ENCODE measurements around the gene PLPPR2. TPM values are rescaled to one million over a fixed set of nuclear protein-coding genes. Genes with fewer than 3 reads are reported as not detected.
"Not testable (repeated sequence)": the region's sequence is repeated elsewhere in the genome, so short reads cannot be mapped to it uniquely, and the experiment has no call there.

Gene PLPPR2, protein sequence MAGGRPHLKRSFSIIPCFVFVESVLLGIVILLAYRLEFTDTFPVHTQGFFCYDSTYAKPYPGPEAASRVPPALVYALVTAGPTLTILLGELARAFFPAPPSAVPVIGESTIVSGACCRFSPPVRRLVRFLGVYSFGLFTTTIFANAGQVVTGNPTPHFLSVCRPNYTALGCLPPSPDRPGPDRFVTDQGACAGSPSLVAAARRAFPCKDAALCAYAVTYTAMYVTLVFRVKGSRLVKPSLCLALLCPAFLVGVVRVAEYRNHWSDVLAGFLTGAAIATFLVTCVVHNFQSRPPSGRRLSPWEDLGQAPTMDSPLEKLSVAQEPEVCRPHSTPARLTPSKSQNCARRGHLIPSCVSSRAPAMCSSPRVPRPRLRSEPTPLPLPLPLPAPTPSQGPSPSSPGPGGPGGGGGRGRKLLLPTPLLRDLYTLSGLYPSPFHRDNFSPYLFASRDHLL
- total RNA-seq = 25.5 TPM

DNA sequence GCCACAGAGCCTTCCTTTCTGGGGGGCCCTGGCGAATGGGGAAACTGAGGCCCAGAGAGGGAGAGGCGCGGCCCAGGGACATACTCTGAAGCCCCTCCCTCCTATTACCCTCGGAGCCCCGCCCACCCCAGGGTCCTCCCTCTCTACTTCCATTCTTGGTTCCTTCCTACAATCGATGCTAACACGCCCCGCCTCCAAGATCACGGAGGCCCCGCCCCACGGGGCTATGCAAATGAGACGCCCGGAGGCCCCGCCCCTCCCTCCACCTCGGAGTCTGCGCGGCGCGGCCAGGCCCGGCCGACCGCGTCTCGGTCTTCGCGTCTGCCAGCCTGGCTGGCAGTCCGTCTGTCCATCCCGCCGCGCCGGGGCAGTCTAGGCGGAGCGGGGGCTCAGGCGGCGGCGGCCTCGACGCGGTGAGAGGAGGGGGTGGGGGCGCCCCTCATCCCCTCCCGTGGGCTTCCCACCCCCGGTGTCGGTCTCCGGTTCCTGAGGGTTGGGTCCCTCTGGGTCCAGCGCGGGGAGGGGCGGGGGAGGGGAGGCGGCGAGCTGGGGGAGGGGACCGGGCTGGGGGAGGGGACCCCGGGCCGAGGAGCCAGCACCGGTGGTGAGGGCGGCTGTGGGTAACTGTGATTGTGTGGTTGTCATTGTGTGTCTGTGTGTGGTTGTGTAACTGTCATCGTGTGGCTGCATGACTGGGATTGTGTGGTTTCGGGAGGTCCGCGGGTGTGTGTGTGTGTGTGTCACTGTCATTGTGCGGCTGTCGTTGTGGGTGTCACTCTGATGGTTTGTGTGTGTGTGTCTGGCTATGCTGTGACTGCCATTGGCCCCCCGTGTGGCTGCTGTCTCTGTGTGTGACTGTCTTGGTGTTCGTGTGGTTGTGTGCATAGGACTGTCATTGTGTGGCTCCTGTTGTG is at the start of gene PLPPR2:
Gene PLPPR2 (plus strand): TSS at position 273 of the 914 bp plus-strand sequence. CDS start 2,242 bp downstream, outside the sequence.
- DNase-seq (ENCODE audit: low spot score) = peak; percentile 94

DNA sequence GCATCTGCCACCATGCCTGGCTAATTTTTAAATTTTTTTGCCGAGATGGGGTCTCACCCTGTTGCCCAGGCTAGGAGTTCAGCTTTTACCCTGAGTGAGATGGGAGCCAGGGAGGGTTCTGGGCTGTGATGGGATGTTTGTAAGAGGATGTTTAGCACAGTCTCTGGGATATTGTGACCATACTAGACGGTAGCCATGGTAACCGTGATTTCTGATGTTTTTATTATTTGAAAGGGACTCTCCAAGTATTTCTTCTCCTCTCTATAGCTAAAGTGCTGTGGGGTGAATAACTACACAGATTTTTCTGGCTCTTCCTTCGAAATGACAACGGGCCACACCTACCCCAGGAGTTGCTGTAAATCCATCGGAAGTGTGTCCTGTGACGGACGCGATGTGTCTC is 48.9 kb upstream of the PLPPR2 start:
- DNase-seq (ENCODE audit: low spot score) = no peak

DNA sequence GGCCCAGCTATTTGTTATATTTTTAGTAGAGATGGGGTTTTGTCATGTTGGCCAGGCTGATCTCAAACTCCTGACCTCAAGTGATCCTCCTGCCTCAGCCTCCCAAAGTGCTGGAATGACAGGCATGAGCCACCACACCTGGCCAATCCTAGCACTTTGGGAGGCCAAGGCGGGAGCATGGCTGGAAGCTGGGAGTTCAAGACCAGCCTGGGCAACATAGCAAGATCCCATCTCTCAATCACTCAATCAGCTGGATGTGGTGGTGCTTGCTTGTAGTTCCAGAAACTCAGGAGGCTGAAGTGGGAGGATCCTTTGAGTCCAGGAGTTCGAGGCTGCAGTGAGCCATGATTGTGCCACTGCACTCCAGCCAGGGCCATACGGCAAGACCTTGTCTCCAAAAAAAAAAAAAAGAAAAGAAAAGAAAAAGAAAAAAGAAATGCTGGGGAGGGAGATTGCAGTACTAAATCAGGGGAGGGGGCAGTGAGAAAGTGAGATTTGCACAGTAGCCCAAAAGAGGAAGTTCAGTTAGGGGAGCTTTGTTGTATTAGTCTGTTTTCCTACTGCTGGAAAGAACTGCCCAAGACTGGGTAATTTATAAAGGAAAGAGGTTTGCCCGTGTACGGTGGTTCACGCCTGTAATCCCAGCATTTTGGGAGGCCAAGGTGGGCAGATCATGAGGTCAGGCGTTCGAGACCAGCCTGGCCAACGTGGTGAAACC is 34.8 kb upstream of the PLPPR2 start:
- not testable (repeated sequence) for DNase-seq (ENCODE audit: low spot score)

DNA sequence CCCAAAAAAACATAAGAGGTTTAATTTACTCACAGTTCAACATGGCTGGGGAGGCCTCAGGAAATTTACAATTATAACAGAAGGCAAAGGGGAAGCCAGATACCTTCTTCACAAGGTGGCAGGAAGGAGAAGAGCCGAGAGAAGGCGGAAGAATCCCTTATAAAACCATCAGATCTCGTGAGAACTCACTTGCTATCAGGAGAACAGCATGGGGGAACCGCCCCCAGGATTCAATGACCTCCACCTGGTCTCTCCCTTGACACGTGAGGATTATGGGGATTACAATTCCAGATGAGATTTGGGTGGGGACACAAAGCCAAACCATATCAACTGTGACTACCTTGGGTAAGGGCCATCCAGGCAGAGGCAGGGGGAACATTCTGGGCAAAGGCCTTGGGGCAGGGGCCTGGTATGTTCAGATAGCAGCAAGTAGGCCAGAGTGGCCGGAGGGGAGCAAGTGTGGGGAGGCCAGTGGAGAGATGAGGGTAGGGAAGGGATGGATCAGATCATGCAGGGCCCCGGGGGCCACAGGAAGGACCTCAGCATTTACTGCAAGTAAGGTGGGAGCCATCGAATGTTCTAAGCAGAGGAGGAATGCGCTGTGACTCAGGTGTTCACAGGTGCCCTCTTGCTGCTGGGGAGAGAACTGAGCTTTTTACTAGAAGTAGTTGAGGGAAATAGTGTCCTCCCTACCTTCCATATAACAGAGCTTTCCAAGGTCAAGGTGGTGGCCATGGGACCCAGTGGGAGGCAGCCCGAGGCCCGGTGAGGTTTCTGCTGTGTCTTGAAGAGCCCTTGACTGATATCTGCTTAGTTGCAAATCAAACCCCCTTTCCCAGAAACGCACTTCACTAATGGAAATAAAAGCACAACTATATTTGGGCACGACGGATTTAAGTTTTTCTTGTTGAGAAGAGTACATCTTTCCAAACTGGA is 33.8 kb upstream of the PLPPR2 start:
- no peak for DNase-seq (ENCODE audit: low spot score)

DNA sequence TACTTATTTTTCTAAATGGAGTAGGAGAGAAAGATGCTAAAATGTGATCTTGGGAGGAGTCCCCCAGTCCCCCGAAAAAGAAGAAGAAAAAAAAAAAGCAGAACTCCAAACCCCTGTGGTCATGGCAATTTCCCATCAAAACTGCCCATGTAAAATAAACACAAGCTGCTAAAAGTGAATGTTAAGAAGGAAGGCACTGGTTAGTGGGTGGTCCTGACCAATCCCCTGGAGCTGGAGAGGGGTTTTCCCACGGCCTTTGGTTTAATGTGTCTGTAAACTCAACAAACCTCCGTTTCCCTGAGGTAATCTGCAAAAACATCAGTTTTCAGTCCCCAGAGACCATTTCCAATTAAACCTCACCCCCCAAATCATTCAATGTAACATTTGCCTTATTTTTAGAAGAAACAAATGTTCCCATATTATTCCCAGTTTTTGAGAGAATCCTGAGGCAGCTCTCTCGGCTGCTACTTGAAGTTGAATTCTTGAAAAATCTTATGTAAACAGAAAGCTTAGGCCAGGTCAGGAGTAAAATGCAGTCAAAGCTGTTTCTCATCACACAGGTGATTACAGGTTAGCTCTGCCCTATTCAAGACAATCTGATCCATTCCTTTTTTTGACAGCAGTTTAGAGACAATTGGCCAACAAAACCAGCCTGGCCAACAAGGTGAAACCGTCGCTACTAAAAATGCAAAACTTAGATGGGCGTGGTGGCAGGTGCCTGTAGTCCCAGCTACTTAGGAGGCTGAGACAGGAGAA is 32.8 kb upstream of the PLPPR2 start:
- DNase-seq (ENCODE audit: low spot score) = no peak

DNA sequence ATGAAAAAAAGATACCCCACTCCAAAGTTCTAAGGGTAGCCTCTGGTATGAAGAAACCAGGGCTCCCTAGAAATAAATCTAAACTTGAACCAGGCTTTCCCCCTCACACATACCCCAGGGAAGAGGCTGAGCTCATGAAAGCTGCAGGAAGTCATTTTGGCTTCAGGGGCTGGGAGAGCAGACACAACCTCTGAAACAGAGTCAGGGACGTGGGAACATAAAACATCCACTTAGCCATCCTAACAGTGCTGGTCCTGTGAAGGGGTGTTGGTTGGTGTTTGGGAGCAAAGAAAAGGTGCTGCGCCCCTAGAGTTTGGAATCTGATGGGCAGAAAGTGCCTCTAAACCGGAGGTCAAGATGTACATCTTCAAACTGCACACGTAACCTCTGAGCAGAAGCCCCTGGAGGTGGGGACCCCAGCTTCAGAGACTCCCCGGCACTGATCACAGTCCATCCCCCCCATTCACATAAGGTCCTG is 31.6 kb upstream of the PLPPR2 start:
- no peak for DNase-seq (ENCODE audit: low spot score)

DNA sequence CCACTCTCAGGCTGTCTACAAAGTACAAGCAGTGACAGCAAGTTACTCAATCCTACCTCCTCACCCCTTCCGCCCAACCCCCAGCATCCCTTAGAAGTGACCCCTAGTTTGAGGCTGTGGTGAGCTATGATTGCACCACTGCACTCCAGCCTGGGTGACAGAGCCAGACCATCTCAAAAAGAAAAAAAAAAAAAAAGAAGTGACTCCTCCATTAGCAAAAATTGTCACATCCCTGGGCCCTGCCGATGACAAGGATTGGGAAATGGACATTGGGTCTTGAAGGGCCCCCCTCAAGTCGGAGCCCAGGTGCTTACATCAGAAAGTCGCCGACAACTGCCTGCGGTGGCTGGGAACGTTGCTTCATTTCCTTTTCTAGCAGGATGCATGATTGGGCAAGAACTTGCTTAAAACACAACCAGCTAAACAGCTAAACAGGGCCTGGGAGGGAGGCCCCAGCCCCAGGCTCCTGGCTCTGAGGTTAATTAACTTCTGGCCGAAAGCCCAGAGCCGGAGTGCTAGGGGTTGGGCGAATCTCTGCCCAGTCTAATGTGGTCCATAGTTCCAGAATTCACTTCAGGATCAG is 31.1 kb upstream of the PLPPR2 start:
- peak; percentile 91 for DNase-seq (ENCODE audit: low spot score)

DNA sequence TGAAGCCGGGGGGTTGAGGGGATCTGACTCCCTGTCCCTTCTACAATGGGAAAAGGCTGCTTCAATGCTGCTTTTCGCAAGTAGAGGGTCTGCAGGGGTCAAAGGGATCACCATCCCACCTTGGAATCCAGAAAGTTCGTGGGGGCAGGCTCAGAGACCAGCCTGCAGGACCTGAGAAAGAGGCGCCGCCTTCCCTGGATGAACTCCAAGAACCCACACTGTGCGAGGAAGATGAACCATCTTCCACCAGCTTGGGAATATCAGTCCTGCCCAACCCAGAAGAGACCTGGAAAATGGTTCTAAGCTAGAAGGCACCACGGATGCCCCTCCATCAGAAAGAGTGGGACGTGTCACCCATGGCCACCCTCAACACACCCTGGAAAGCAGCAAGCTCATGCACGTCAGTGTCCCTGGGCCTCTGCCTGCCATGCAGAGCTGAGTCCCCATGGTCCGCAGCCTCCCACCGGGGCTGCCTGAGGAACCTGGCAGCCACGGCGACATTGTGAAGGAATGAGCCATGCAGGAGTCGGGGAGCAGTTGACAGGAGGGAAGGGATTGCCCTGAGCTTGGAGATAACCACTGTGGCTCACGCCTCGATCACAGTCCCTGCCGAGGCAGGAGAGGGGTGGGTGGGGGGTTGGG is 30.4 kb upstream of the PLPPR2 start:
- no peak for DNase-seq (ENCODE audit: low spot score)

DNA sequence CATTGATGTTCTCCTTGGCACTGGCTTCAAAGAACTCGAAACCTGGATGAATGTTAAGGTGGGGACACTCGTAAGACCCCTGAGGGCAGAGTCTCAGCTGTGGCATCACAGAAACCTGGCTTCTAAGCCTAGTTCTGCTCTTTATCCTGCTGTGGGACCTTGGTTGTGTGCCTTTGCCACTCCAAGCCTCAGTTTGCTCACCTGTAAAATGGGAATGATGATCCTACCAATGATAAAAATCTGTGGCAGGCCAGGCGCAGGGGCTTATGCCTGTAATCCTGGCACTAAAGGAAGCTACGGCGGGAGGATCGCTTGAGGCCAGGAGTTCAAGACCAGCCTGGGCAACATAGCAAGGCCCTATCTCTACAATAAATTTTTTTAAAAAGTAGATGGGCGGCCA is 29.7 kb upstream of the PLPPR2 start:
- DNase-seq (ENCODE audit: low spot score) = no peak

DNA sequence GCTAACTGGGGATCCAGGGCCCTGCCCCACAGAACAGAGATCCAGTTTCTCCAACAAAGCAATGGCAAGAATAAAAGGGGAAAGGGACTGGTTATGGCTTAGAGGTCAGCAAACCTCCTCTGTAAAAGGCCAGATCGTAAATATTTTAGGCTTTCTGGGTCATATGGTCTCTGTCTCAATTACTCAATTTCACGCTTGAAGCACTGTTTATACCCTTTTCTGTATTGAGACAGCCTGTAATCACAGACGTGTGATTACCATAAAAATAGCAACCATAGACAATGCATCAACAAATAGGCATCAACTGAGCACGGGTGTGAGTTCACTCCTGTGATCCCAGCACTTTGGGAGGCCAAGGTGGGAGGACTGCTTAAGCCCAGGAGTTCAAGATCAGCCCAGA is 25.1 kb upstream of the PLPPR2 start:
- DNase-seq (ENCODE audit: low spot score) = no peak

DNA sequence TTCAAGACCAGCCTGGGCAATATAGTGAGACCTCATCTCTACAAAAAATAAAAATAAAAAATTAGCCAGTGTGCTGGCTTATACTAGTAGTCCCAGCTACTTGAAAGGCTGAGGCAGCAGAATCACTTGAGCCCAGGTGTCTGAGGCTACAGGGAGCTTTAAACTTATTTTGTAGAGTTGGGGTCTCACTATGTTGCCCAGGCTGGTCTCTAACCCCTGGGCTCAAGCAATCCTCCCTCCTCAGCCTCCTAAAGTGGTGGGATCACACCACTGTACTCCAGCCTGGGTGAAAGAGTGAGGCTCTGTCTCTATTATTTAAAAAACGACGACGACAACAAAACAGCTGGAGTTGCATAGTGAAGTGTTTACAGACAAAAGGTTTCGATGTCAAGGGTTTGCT is 23.7 kb upstream of the PLPPR2 start:
- DNase-seq (ENCODE audit: low spot score) = no peak

DNA sequence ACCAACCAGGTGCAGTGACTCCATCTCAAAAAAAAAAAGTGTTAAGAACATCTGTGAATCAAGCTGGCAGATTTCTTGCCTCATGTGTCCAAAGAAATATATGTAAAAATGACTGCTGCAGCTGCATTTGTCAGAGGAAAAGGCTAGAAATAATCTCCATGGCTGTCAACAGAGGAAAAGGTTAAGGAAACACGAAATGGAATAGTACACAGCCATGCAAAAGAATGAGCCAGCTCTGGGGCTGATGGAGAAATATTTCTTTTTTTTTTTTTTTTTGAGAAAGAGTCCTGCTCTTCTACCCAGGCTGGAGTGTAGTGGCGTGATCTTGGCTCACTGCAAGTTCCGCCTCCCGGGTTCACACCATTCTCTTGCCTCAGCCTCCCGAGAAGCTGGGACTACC is 22.4 kb upstream of the PLPPR2 start:
- no peak for DNase-seq (ENCODE audit: low spot score)

DNA sequence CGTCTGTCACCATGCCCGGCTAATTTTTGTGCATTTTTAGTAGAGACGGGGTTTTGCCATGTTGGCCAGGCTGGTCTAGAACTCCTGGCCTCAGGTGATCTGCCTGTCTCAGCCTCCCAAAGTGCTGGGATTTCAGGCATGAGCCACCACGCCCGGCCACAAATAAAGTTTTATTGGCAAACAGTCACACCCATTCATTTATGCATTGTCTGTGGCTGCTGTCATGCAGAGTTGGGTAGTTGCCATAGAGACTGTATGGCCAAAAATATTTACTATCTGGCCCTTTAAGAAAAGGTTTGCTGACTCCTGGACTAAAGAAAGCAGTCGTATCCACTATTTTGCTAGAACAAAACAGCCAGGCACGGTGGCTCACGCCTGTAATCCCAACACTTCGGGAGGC is 21.4 kb upstream of the PLPPR2 start:
- DNase-seq (ENCODE audit: low spot score) = not testable (repeated sequence)

DNA sequence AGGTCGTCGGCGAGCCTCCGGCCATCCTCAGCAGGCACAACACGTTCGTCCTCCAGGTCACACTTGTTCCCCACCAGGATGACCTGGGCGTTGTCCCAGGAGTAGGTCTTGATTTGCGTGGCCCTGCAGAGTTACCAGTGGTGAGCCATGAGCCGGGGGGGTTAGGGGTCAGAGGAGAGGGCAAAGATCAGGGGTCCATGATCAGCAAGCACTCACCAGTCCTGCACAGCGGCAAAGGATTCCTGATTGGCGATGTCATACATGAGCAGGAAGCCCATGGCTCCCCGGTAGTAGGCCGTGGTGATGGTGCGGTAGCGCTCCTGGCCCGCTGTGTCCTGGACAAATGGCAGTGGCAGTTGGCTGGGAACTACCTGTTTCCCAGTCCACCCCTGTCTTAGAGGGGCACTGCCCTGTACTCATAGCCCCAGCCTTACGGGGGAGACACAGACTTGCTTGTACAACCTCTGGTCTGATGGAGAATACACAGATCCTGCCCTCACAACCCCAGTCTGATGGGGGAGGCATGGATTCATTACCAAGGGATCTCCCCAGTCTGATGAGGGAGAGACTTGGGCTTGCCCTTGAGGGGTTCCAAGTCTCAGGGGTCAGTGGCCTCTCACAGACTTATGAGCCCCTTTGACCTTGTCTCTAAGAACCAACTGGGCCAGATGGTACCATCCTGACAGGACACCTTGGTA is 19.6 kb upstream of the PLPPR2 start:
- no peak for DNase-seq (ENCODE audit: low spot score)

DNA sequence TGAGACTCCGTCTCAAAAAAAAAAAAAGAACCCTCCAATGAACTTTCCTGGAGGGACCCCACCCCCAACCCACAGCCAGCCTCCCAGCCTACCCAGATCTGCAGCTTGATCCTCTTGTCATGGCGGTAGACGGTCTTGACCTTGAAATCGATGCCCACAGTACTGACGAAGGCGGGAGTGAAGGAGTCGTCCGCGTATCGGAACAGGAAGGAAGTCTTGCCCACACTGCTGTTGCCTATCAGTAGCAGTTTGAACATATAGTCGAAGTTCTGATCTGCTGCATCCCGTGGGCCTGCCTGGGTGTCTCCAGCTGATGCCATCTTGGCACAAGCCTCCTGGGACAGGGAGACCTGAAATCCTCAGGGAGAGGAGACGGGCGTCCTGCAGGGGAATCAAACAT is 18.2 kb upstream of the PLPPR2 start:
- DNase-seq (ENCODE audit: low spot score) = no peak

DNA sequence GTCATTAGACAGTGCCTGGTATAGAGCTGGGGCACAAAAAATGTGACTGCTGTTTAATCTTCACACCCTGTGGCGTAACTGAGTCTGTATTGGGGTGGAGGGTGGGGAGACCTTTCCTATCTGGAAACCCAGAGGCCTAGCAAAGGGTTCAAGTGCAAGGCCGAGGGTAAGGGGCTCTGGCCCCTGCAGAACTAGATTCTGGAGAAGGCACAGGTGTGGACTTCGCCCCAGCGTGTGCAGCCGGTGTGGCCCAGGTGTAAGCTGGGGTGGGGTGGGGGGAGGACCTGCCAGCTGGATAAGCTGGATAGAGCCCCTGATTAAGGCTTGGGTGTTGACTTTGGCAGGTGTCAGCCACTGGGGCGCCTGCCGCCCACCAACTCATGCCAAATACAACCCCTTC is 17.1 kb upstream of the PLPPR2 start:
- no peak for DNase-seq (ENCODE audit: low spot score)

DNA sequence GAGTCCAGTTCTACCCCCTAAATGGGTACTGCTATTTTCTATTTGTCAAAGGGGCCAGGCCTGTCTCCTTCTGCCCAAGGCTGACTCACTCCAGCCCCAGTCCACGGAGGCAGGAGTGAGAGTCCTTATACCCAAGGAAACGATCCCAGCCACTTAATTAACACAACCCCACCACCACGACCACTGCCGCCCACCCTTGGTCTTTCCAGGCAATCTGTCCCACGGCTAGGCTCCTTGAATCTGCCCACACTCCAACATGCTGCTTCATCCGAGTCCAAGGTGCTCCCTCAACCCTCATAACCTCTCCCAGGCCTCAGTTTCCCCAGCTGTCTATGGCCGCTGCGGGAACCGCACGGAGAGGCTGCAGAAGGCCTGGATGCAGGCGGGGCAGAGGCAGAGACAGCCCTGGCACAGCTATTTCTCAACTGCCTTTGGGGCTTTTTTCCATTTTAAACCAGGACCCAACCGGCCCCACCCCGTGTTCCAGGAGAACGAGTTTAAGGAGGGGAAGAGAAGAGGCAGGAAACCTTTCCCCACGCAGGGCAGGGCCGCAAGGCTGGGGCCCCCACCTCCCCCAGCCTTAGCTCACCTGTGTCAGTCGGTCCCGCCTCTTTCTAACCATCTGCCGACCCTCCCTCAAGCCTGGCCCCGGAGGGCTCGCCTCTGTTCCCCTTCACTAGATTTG is 16.5 kb upstream of the PLPPR2 start:
- DNase-seq (ENCODE audit: low spot score) = no peak
